Mucosa of rectum (tissue), 2 donors: ENCODE measurements around the gene PBX3.

Experiments used
- H3K27ac ChIP-seq, 2 donors: one replicate each; pipeline ENCODE4 v1.7.0; 2013; ENCODE audit warnings: inconsistent platforms in 2 of 2, low read depth in 2 of 2, low read length in 2 of 2
- H3K27me3 ChIP-seq, 2 donors: one replicate each; pipeline ENCODE4 v1.7.0; 2013; ENCODE audit warnings: low read length in 2 of 2; ENCODE audit not compliant: control insufficient read depth in 2 of 2, insufficient read depth in 2 of 2
- H3K36me3 ChIP-seq, 2 donors: one replicate each; pipeline ENCODE4 v1.7.0; 2013; ENCODE audit warnings: low read length in 2 of 2; ENCODE audit not compliant: control insufficient read depth in 2 of 2, insufficient read depth in 2 of 2
- H3K4me1 ChIP-seq, 2 donors: one replicate each; pipeline ENCODE4 v1.7.0; 2013; ENCODE audit warnings: low read length in 2 of 2, mild to moderate bottlenecking in 1 of 2; ENCODE audit not compliant: control insufficient read depth in 2 of 2, insufficient read depth in 2 of 2
- H3K4me3 ChIP-seq, 2 donors: one replicate each; pipeline ENCODE4 v1.7.0; 2013; ENCODE audit warnings: low read length in 2 of 2
- H3K9ac ChIP-seq, 2 donors: one replicate each; pipeline ENCODE4 v1.7.0; 2013; ENCODE audit warnings: low read length in 2 of 2, low read depth in 1 of 2, mild to moderate bottlenecking in 1 of 2
- H3K9me3 ChIP-seq, 2 donors: one replicate each; pipeline ENCODE4 v1.7.0; 2013; ENCODE audit warnings: low read length in 2 of 2; ENCODE audit not compliant: control insufficient read depth in 2 of 2
- donor health status: healthy.
- donor health status: Normal muscosa, but diverticular disease.

Gene PBX3

DNA sequence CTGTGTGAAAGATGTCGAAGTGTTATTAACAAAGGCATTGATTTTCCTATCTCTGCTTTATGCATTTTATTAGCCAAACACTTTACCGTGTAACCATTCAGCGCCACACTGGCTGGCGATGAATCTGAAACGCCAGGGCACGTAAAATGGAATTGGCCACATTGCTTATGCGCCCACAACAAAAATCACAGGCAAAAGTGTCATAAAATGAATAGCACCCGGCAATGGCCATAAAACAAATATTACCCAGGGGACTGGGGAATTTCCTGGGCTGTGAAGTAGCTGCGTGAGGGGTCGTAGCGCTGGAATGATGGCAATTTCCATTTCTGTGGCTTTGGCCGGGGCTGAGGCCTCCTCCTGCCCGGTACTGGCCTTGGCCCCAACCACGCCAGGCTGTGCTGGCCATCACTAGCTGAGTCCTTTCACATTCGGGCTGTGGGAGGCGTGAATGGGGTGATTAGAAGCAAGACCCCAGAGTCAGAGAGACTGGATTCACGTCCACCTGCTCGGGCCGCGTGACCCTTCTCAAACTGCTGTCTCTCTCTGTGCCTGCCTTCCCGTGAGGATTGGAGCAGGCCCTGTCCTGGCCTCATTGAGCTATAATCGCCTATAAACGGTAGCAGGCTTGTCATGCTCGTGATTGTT lies 254.5 kb downstream of the PBX3 start:
- Histone ChIP-seq H3K4me1 (no peaks in the 10 kb centered on the region), H3K9ac (no peak overlapping the region), H3K27me3 (no peaks in the 10 kb centered on the region), H3K9me3 (no peaks in the 10 kb centered on the region), H3K4me3 (no peak overlapping the region), H3K36me3 (no peaks in the 10 kb centered on the region), H3K27ac (no peak overlapping the region)

DNA sequence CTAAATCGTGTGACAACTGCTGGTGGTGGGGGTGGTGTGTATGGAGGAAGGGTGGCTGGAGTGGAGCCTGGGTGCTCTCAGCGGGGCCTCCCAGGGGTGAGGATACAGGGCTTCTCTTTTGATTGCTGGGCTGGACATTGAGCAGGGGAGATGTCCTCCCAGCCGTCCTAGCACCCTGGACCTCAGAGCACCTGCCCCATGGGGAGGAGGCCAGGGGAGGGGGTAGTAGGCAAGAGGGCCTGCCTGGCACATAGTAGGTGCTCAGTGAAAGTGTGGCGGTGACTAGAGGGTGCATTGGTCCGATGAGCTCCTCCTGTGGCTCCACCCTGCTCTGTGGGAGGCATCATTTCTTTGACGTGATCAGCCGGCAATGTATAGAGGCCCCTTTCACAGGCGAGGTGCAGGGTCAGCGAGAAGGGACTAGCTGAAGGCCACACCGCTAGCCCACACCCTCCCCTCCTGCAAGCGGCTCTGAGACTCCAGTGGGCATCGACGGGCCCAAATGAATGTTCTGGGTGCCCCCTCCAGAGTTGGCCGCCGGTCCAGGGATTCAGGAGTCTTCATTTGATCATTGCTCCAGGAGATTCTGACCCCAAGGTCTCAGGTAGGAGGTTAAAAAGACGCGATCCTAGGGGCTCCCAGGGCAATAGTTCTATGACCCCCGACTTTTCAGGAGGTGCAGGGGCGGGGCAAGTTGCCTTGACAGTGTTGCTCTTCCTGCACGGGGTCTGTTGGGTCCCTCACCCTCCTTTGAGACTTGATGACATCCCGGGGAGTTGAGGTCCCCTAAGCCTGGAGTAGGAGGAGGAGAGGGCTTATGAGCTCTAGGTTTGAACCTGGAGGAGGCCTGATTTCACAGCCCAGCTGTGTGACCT lies 255.5 kb downstream of the PBX3 start:
- H3K9ac ChIP-seq = no peak overlapping the region
- peaks cover 0 to 3% of the 10 kb centered on the region in 2 donors for H3K9me3 ChIP-seq
- no peaks in the 10 kb centered on the region for H3K36me3 ChIP-seq
- no peaks in the 10 kb centered on the region for H3K27me3 ChIP-seq
- no peaks in the 10 kb centered on the region for H3K4me1 ChIP-seq
- no peak overlapping the region for H3K4me3 ChIP-seq
- no peak overlapping the region for H3K27ac ChIP-seq

DNA sequence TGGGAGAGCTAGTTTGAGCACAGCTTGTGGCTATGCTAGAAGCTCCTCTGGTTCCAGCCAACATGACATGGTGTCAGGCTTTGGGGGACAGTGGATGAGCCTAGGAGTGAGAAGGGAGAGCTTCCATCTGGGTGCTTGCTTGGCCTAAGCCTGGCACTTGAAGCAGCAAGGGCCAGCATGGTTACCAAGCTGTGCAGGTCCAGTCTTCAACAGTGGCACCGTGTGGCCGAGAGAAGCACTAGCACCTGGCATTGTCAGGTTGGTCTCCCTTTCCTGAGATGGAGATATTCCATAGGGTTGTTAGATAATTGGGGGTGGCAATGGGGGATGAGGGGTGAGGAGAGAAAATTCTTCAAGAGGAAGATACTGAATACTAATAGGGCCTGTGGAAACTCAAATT lies 261.9 kb downstream of the PBX3 start:
- no peak overlapping the region for H3K4me3 ChIP-seq
- no peaks in the 10 kb centered on the region for H3K4me1 ChIP-seq
- peaks cover 0 to 12% of the 10 kb centered on the region in 2 donors for H3K9me3 ChIP-seq
- H3K27ac ChIP-seq = no peak overlapping the region
- no peak overlapping the region for H3K9ac ChIP-seq
- H3K36me3 ChIP-seq = no peaks in the 10 kb centered on the region
- no peaks in the 10 kb centered on the region for H3K27me3 ChIP-seq

DNA sequence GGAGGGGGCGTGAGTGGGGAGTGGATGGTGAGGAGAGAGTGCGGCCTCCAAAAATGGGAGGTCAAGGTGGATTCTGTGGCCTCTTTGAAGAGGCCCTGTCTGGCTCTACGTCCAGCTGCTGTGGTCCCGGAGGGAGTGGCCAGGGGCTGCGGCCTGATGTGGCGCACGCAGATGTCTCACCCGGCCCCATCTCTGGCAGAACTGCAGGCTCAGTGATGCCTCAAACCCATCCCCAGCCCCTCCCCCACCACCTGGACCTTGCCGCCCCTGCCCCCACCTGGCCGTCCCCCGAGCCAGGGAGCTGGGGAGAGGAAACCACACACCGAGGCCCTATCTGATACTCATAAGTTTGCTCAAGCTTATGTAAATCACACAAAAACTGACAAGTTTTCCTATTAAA lies 267.6 kb downstream of the PBX3 start:
- Histone ChIP-seq H3K4me1 (no peaks in the 10 kb centered on the region), H3K9ac (no peak overlapping the region), H3K27ac (no peak overlapping the region), H3K36me3 (no peaks in the 10 kb centered on the region), H3K27me3 (no peaks in the 10 kb centered on the region), H3K9me3 (no peaks in the 10 kb centered on the region), H3K4me3 (no peak overlapping the region)

DNA sequence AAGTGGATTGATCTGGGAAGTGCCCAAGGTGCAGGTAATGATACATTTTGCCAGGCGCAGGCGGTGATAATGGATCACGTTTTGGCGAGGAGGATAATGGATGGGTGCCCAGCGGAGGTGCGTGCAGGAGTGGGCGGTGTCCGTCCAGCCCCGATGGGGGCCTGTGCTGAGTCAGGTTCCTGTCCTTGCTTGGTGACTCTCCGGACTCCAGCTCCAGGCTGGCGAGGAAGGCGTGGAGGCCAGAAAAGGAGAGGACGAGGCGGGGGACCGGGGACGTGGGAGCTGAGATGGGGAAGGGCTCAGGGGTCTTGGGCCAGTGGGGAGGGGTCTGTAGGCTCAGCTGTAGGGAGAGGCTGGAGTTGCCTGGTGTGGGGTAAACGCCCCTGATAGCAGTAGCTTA lies 268.3 kb downstream of the PBX3 start:
- Histone ChIP-seq H3K4me1 (no peaks in the 10 kb centered on the region), H3K27ac (no peak overlapping the region), H3K9me3 (no peaks in the 10 kb centered on the region), H3K4me3 (no peak overlapping the region), H3K27me3 (no peaks in the 10 kb centered on the region), H3K9ac (no peak overlapping the region), H3K36me3 (no peaks in the 10 kb centered on the region)

DNA sequence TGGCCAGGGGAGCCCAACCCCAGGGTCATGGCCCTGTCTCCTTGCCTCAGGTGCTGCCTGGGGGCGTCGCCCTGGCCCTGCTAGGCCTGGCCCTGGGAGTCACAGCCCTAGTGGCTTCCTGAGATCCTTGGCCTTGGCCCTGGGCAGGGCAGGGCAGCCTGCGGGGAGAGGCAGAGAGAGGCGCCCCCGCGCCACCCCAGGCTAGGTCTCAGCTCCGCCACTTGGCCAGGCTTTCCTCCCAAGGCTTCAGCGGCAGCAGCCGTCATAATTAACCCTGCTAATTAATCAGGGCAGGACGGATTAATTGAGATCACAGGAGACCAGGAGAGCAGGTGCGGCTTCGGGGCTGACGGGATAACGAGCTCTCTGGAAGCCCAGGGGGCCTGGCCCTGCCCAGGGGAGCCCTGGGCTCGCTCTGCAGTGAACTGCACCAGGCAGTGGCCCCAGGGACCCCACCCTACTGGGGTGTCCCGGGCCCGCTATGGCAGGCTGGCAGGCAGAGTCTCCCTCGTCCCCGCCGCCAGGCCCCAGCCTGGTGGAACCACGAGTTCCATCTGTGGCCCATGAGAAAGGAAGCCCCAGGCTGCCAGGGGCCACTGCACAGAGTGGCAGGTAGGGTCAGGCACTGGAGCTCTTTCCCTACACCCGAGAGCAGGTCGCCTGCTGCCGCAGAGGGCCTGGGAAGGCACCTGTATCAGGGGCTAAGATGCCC lies 269.6 kb downstream of the PBX3 start:
- no peaks in the 10 kb centered on the region for H3K4me1 ChIP-seq
- H3K27ac ChIP-seq = no peak overlapping the region
- no peaks in the 10 kb centered on the region for H3K27me3 ChIP-seq
- H3K36me3 ChIP-seq = no peaks in the 10 kb centered on the region
- H3K9me3 ChIP-seq = no peaks in the 10 kb centered on the region
- no peak overlapping the region for H3K9ac ChIP-seq
- no peak overlapping the region for H3K4me3 ChIP-seq
